Measurements from ENCODE around the gene APLN.

The APLN gene

DNA sequence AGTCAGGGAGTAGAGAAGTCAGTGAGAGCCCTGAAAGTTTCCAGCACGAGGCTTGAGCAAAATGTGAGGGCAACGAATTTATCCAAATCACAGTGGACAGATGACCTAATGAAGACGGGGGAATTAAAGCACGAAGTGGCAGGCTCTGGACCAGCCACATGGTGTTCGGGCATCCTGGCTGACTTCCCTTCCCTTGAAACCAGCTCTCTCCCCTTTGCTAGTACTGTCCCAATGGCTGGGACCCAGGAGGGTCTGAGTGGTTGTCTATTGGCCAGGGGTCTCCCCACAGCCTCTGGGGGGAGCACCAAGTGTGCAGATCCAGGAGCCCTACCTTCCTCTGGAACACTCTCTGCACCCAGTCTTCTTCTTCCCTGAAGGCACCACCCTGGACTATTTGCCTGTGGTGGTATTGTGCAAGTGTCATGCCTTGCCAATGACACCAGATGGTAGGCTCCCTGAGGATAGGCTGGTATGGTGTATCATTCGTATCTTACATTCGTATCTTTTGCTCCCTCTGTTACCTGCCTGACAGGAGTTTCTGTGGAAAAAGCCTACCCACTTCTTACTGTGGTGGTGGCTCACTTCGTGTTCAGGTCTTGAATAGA, 2.1 kb downstream of the APLN start:
- Histone ChIP-seq H4K20me1 (ENCODE audit: control insufficient read depth, insufficient read depth, low read depth, low read length) (no peaks in the 10 kb centered on the region), H3K9me2 (replicated peaks; ENCODE audit: control insufficient read depth, low read length) (no peaks in the 10 kb centered on the region), H3K79me2 (ENCODE audit: control insufficient read depth, low read length) (no peaks in the 10 kb centered on the region), H3F3A (ENCODE audit: control insufficient read depth, insufficient read depth) (no peaks in the 10 kb centered on the region), H3K4me2 (ENCODE audit: low read length) (no peak overlapping the region), H3K27ac (ENCODE audit: low read depth, low read length) (no peak overlapping the region), H3K9me3 (ENCODE audit: control insufficient read depth, insufficient read depth, low read length) (no peaks in the 10 kb centered on the region), H3K27me3 (ENCODE audit: control insufficient read depth, low read length) (peaks cover 34% of the 10 kb centered on the region), H3K4me1 (ENCODE audit: control insufficient read depth, low read length) (no peaks in the 10 kb centered on the region; the same call in 1 of the 2 replicates), H3K4me3 (ENCODE audit: low read length) (no peak overlapping the region), H3K36me3 (ENCODE audit: control insufficient read depth, low read length) (no peaks in the 10 kb centered on the region)
- no peak for TF ChIP-seq CTCF (IDR thresholded peaks at IDR 0.05; ENCODE audit: low read depth, low read length, poor library complexity, severe bottlenecking)
- no peak for TF ChIP-seq EZH2phosphoT487 (IDR thresholded peaks at IDR 0.05; ENCODE audit: borderline replicate concordance, low read length)

DNA sequence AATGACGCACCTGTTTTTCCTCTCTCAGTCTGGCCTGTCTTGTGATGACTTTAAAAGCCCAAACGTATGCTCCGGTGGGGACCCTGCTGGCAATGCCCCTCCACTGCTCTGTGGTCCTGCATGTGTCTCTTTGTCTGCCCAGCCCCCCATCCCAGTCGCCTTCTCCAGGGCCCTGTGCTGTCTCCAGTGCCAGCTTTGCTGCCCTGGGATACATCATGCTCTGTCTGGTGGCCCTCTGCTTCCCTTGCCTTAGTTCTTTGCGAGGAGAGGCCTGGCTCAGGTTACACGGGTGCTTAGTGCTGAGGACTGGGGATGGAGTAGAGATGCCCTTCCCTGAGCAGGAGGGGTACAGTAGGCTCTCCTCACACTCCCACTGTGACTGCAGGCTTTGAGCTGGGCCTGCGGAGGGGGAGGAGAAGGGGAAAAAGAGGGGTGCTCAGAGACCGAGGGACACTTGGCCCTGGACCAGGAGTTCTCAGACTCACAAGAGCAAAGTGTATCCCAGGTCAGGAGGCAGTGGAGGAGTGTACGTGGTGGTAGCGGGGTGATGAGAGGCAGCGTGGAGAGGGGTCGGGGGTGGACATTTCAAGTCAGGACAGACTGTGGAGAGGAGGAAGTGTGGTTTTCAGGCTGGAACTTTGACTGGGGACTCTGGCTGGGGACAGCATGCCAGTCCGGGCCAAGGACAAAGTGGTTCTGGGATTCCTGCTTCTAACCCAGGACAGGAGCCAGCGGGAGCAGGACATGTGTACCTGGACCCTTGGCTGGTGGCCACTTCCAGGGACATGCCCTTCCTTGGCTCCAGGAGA, 2.8 kb downstream of the APLN start:
- no peaks in the 10 kb centered on the region; the same call in 1 of the 2 replicates for H3K4me1 ChIP-seq (ENCODE audit: control insufficient read depth, low read length)
- H3F3A ChIP-seq (ENCODE audit: control insufficient read depth, insufficient read depth): no peaks in the 10 kb centered on the region
- no peak overlapping the region for H3K4me3 ChIP-seq (ENCODE audit: low read length)
- H3K79me2 ChIP-seq (ENCODE audit: control insufficient read depth, low read length): no peaks in the 10 kb centered on the region
- no peaks in the 10 kb centered on the region for H3K9me3 ChIP-seq (ENCODE audit: control insufficient read depth, insufficient read depth, low read length)
- H4K20me1 ChIP-seq (ENCODE audit: control insufficient read depth, insufficient read depth, low read depth, low read length): no peaks in the 10 kb centered on the region
- H3K27me3 ChIP-seq (ENCODE audit: control insufficient read depth, low read length): peaks cover 34% of the 10 kb centered on the region
- no peaks in the 10 kb centered on the region for H3K9me2 ChIP-seq (replicated peaks; ENCODE audit: control insufficient read depth, low read length)
- H3K27ac ChIP-seq (ENCODE audit: low read depth, low read length): no peak overlapping the region
- TF ChIP-seq EZH2phosphoT487 (IDR thresholded peaks at IDR 0.05; ENCODE audit: borderline replicate concordance, low read length) (no peak), CTCF (IDR thresholded peaks at IDR 0.05; ENCODE audit: low read depth, low read length, poor library complexity, severe bottlenecking) (no peak)
- H3K36me3 ChIP-seq (ENCODE audit: control insufficient read depth, low read length): no peaks in the 10 kb centered on the region
- no peak overlapping the region for H3K4me2 ChIP-seq (ENCODE audit: low read length)

GRCh38 chrX:129650821-129651510, 3.8 kb downstream of the APLN start:
- H4K20me1 ChIP-seq (ENCODE audit: control insufficient read depth, insufficient read depth, low read depth, low read length): no peaks in the 10 kb centered on the region

More at GRCh38 chrX:129650821-129651510, 3.8 kb downstream of the APLN start:
- Histone ChIP-seq H3K4me3 (ENCODE audit: low read length) (no peak overlapping the region), H3K4me2 (ENCODE audit: low read length) (no peak overlapping the region), H3K27me3 (ENCODE audit: control insufficient read depth, low read length) (peaks cover 34% of the 10 kb centered on the region), H3K4me1 (ENCODE audit: control insufficient read depth, low read length) (no peaks in the 10 kb centered on the region; the same call in 1 of the 2 replicates), H3K27ac (ENCODE audit: low read depth, low read length) (no peak overlapping the region), H3K36me3 (ENCODE audit: control insufficient read depth, low read length) (no peaks in the 10 kb centered on the region), H3K79me2 (ENCODE audit: control insufficient read depth, low read length) (no peaks in the 10 kb centered on the region), H3F3A (ENCODE audit: control insufficient read depth, insufficient read depth) (no peaks in the 10 kb centered on the region), H3K9me2 (replicated peaks; ENCODE audit: control insufficient read depth, low read length) (no peaks in the 10 kb centered on the region), H3K9me3 (ENCODE audit: control insufficient read depth, insufficient read depth, low read length) (no peaks in the 10 kb centered on the region)
- TF ChIP-seq CTCF (IDR thresholded peaks at IDR 0.05; ENCODE audit: low read depth, low read length, poor library complexity, severe bottlenecking): no peak
- no peak for TF ChIP-seq EZH2phosphoT487 (IDR thresholded peaks at IDR 0.05; ENCODE audit: borderline replicate concordance, low read length)
